ENCODE results near the gene RASSF5.

Gene RASSF5

GRCh38 chr1:206538901-206539640 is 31.7 kb downstream of the RASSF5 start:
- Histone ChIP-seq H3K27ac (no peak overlapping the region), H3K36me3 (replicated peaks) (no peaks in the 10 kb centered on the region), H3K4me3 (ENCODE audit: low read depth, low read length) (no peak overlapping the region), H3K27me3 (replicated peaks) (no peaks in the 10 kb centered on the region)
- in situ Hi-C loops (cut with HindIII; ENCODE audit: low pct_ligation_motif_present, low sequenced_read_pairs): no loop called here
- no peak for DNase-seq
- no peak for TF ChIP-seq CTCF (IDR thresholded peaks at IDR 0.05; ENCODE audit: low read depth, low read length, missing control alignments)

GRCh38 chr1:206540044-206540780 is 32.9 kb downstream of the RASSF5 start:
- in situ Hi-C loops (cut with HindIII; ENCODE audit: low pct_ligation_motif_present, low sequenced_read_pairs): no loop called here
- DNase-seq: no peak
- Histone ChIP-seq H3K4me3 (ENCODE audit: low read depth, low read length) (no peak overlapping the region), H3K27me3 (replicated peaks) (no peaks in the 10 kb centered on the region), H3K27ac (no peak overlapping the region), H3K36me3 (replicated peaks) (no peaks in the 10 kb centered on the region)
- TF ChIP-seq CTCF (IDR thresholded peaks at IDR 0.05; ENCODE audit: low read depth, low read length, missing control alignments): no peak

DNA sequence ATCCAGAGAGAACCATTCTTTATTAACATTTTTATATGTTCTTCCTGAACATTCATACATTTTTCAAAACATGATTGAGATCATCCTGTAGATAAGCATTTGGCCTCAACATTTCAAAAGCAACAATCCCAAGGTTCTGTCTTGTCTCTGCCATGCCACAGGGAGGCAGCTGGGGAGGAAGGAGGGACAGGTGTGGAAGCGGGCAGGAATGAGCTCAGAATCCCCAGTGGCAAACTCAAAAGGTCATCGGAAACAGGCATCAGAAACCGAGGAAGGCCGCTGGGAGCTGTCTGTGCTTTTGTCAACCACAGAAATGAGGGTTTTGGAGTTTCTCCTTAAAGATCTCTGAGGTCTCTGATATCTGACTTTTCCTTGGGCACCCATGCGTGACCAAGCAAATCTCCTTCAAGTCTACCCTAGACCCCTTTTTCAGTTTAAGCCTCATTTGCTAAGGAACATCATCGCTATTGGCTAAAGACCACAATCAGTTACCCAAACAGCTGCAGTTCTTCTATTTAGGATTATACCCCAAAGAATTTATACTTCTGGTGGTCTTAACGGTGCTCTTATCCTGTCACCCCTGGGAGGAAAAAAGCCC is 34.0 kb downstream of the RASSF5 start:
- no peak for TF ChIP-seq CTCF (IDR thresholded peaks at IDR 0.05; ENCODE audit: low read depth, low read length, missing control alignments)

DNA sequence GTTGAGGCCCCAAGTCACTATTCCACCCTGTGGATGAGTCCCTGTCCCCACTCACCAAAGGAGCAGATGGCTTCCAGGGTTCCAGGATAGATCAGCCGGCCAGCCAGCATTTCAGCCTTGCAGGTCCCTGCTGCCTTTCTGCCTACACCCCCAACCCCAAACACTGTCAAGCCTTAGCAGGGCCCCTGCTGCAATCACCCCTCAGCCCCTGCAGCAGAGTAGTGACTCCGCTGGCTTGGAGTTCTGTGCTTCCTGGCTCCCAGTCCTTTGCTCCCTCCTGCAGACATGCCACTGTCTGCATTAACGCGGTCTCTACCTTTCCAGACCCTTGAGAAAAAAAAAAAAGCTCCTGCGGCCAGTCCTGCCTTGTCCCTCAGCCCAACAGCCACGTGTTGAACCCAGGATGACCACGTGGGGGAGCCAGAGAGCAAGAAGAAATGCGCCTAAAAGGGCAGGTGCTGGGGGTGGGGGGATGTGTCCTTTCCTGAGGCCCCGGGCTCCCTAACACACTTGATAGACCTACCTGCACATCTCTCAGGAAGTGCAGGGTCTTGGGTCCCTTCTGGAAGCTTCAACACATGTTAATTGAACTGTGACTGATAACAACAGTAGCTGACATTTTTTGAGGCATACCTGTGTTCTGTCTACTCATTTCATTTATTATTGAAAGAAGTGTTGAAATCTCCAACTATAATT is 37.4 kb downstream of the RASSF5 start:
- peak; percentile 93 for TF ChIP-seq CTCF (IDR thresholded peaks at IDR 0.05; ENCODE audit: low read depth, low read length, missing control alignments)
- Histone ChIP-seq H3K36me3 (replicated peaks) (no peaks in the 10 kb centered on the region), H3K27me3 (replicated peaks) (peaks cover 2% of the 10 kb centered on the region), H3K27ac (no peak overlapping the region), H3K4me3 (ENCODE audit: low read depth, low read length) (no peak overlapping the region)
- peak; percentile 18 for DNase-seq
- in situ Hi-C loops (cut with HindIII; ENCODE audit: low pct_ligation_motif_present, low sequenced_read_pairs): no loop called here

More for the DNA sequence above, 34.0 kb downstream of the RASSF5 start:
- Histone ChIP-seq H3K27me3 (replicated peaks) (no peaks in the 10 kb centered on the region), H3K27ac (no peak overlapping the region), H3K4me3 (ENCODE audit: low read depth, low read length) (no peak overlapping the region), H3K36me3 (replicated peaks) (no peaks in the 10 kb centered on the region)
- in situ Hi-C loops (cut with HindIII; ENCODE audit: low pct_ligation_motif_present, low sequenced_read_pairs): no loop called here
- DNase-seq: no peak

DNA sequence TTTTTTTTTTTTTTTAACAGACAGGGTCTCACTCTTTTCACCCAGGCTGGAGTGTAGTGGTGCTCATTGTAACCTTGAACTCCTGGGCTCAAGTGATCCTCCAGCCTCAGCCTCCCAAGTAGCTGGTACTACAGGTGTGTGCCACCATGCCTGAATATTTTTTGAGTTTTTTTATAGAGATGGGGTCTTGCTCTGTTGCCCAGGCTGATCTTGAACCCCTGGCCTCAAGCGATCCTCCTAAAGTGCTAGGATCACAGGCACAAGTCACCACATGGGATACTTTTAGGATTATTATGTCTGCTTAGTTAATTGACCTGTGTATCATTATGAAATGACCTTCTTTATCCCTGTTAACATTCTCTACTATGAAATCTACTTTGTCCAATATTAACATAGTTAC is 38.0 kb downstream of the RASSF5 start:
- no peak for TF ChIP-seq CTCF (IDR thresholded peaks at IDR 0.05; ENCODE audit: low read depth, low read length, missing control alignments)
- in situ Hi-C loops (cut with HindIII; ENCODE audit: low pct_ligation_motif_present, low sequenced_read_pairs): no loop called here
- H3K36me3 ChIP-seq (replicated peaks): no peaks in the 10 kb centered on the region

More for the DNA sequence above, 38.0 kb downstream of the RASSF5 start:
- Histone ChIP-seq H3K27me3 (replicated peaks) (peaks cover 2% of the 10 kb centered on the region), H3K27ac (no peak overlapping the region), H3K4me3 (ENCODE audit: low read depth, low read length) (no peak overlapping the region)
- no peak for DNase-seq
